ENCODE data around the gene B4GALT4.
"Not testable (repeated sequence)": the region's sequence is repeated elsewhere in the genome, so short reads cannot be mapped to it uniquely, and the experiment has no call there.

DNA sequence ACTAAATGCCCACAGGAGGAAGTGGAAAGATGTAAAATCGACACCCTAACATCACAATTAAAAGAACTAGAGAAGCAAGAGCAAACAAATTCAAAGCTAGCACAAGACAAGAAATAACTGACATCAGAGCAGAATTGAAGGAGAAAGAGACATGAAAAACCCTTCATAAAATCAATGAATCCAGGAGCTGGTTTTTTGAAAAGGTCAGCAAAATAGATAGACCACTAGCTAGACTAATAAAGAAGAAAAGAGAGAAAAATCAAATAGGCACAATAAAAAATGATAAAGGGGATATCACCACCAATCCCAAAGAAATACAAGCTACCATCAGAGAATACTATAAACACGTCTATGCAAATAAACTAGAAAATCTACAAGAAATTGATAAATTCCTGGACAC lies 29.5 kb upstream of the B4GALT4 start:
- TF ChIP-seq POLR2A (IDR thresholded peaks at IDR 0.05; ENCODE audit: low read depth, low read length); EZH2 (IDR thresholded peaks at IDR 0.05; ENCODE audit: borderline replicate concordance, low read depth, low read length, severe bottlenecking); JUN (IDR thresholded peaks at IDR 0.05; ENCODE audit: borderline replicate concordance, insufficient read depth, insufficient read length, low read depth); POLR2AphosphoS5 (IDR thresholded peaks at IDR 0.05; ENCODE audit: insufficient read depth, low read depth, low read length); FOS (IDR thresholded peaks at IDR 0.05; ENCODE audit: borderline replicate concordance, insufficient read depth, low read length); GATA2 (IDR thresholded peaks at IDR 0.05; ENCODE audit: insufficient read depth, insufficient read length, low read depth, low read length): not testable (repeated sequence)
- TF ChIP-seq, protein P1, sequence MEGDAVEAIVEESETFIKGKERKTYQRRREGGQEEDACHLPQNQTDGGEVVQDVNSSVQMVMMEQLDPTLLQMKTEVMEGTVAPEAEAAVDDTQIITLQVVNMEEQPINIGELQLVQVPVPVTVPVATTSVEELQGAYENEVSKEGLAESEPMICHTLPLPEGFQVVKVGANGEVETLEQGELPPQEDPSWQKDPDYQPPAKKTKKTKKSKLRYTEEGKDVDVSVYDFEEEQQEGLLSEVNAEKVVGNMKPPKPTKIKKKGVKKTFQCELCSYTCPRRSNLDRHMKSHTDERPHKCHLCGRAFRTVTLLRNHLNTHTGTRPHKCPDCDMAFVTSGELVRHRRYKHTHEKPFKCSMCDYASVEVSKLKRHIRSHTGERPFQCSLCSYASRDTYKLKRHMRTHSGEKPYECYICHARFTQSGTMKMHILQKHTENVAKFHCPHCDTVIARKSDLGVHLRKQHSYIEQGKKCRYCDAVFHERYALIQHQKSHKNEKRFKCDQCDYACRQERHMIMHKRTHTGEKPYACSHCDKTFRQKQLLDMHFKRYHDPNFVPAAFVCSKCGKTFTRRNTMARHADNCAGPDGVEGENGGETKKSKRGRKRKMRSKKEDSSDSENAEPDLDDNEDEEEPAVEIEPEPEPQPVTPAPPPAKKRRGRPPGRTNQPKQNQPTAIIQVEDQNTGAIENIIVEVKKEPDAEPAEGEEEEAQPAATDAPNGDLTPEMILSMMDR (IDR thresholded peaks at IDR 0.05; ENCODE audit: extremely low read depth in 1 of 2, insufficient read depth in 1 of 2, low read depth in 1 of 2, low read length in 2 of 2), result not testable (repeated sequence)
- TF ChIP-seq, protein P2, sequence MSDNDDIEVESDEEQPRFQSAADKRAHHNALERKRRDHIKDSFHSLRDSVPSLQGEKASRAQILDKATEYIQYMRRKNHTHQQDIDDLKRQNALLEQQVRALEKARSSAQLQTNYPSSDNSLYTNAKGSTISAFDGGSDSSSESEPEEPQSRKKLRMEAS (IDR thresholded peaks at IDR 0.05; ENCODE audit: insufficient read depth, insufficient read length), result not testable (repeated sequence)
